GM12874 (cell line): ENCODE results near the gene WDR43.

Experiments
- CTCF ChIP-seq: IDR thresholded peaks from 2 replicates; pipeline ENCODE4 v1.5.1; 2011; ENCODE audit warnings: low read depth, mild to moderate bottlenecking, control low read depth, low read length, moderate library complexity; ENCODE audit not compliant: insufficient read depth

The WDR43 gene, protein sequence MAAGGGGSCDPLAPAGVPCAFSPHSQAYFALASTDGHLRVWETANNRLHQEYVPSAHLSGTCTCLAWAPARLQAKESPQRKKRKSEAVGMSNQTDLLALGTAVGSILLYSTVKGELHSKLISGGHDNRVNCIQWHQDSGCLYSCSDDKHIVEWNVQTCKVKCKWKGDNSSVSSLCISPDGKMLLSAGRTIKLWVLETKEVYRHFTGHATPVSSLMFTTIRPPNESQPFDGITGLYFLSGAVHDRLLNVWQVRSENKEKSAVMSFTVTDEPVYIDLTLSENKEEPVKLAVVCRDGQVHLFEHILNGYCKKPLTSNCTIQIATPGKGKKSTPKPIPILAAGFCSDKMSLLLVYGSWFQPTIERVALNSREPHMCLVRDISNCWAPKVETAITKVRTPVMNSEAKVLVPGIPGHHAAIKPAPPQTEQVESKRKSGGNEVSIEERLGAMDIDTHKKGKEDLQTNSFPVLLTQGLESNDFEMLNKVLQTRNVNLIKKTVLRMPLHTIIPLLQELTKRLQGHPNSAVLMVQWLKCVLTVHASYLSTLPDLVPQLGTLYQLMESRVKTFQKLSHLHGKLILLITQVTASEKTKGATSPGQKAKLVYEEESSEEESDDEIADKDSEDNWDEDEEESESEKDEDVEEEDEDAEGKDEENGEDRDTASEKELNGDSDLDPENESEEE

DNA sequence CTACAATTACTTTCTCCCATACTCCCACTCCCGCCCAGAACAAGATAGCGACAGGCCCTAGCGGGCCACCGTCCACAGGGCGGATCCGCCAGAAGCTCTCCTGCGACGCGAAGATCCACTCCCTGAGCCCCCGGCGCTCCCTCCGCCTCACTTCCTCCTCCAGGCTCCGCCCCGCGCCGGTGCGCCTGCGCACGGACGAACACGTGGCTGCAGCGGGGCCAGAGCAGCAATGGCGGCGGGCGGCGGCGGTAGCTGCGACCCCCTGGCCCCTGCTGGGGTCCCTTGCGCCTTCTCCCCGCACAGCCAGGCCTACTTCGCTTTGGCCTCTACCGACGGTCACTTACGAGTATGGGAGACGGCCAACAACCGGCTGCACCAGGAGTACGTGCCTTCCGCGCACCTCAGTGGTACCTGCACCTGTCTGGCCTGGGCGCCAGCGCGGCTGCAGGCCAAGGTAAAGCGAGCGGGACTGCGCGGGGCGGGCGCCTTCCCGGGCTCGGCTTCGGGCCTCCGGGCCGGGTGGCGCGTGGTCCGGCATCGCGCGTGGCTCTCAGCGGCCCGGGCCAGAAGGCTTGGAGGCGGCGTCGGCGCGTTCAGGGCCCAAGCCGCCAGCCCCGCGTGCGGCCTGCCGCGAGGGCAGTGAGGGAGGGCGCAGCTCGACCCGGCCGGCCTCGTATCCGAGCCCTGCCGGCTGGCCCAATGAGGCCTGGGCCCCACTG, at the start of gene WDR43:
TSS of gene WDR43 (plus strand) at position 198 of the 719 bp plus-strand sequence. CDS start at position 230, 32 bp downstream.
- no peak for TF ChIP-seq CTCF

GRCh38 chr2:28855193-28855592, 39.3 kb upstream of the WDR43 start:
- no peak for TF ChIP-seq CTCF

DNA sequence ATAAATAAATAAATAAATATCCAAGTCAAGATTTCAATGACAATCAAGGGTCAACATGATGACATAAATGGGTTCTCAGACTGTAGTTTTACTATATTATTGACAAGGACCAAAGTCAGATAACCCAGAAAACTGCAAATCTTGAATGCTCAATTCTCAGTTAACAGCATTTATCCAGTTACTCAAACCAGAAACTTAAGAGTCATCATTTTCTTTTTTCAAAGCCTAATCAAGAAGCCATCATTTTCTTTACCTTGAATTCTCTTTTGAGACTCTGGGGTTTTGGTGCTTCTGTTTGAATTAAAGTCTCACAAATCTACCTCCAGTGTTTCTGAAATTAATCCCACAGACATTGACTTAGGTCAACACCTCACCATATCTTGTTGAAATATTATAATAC, 38.5 kb upstream of the WDR43 start:
- TF ChIP-seq CTCF: no peak

DNA sequence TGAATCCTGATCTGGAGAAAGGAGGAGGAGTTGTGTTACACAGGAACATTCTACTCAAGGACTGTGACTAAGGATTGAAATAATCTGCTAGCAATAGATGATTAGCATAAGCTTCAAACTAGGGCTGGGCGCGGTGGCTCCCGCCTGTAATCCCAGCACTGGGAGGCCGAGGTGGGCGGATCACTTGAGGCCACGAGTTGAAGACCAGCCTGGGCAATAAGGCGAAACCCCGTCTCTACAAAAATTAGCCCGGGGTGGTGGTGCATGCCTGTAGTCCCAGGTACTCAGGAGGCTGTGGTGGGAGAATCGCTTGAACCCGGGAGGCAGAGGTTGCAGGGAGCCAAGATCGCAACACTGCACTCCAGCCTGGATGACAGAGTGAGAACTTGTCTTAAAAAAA, 25.9 kb upstream of the WDR43 start:
- no peak for TF ChIP-seq CTCF

- no peak for TF ChIP-seq CTCF
Measured at GRCh38 chr2:28869494-28870145, 24.8 kb upstream of the WDR43 start.

- no peak for TF ChIP-seq CTCF
Measured at GRCh38 chr2:28870146-28870891, 24.1 kb upstream of the WDR43 start, which contains the start of gene TRMT61B. Gene TRMT61B, minus strand, starts transcription at chr2:28870309. Its CDS starts 32 bp downstream, at chr2:28870277.
